ENCODE measurements around the gene ISCU. TPM values are rescaled to one million over a fixed set of nuclear protein-coding genes. Genes with fewer than 3 reads are reported as not detected.

ISCU gene
- total RNA-seq, 1 experiment from 2014 or later, result 86.9 TPM

DNA sequence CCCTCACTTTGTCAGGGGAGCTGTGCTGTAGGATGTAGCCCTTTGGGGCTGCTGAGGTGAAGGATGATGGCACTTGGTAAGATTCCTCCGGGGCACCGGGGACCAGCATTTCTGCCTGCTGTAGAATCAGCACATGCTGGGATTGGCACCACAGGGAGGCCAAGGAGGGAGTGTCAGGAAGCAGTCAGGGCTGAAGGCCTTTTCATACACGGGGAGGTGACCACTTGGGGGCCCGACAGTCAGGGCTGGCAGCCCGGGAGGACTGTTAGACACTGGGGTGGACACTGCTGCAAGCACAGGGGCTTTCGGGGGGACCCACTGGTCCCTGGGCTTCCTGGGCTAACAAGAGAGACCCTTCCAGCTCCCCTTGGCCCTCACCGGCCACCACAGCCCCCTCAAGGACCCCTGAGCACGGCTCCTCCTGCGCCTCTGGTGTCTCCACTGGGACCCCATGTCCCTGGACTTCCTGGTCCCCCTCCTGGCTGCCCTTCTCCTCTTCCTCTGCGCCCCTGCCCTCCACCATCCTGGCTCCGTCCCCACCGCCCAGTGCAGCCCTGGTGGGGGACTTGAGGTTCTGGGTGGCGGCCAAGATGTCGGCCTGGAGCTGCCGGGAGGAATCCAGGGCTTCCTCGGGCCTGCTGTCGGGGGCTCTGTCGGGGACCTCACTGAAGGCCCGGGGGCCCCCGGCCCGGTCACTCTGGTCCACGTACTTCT lies 29.0 kb downstream of the ISCU start:
- H3K27me3 Mint-ChIP-seq (ENCODE audit: insufficient read depth, unreplicated experiment), result no peaks in the 10 kb centered on the region
- Histone ChIP-seq H3K9me3 (no peaks in the 10 kb centered on the region), H3K4me3 (ENCODE audit: low read depth, low read length) (no peak overlapping the region), H3K27me3 (replicated peaks; ENCODE audit: control insufficient read depth, insufficient read depth, low read length) (no peaks in the 10 kb centered on the region), H3K36me3 (ENCODE audit: control insufficient read depth, insufficient read depth, low read length) (no peaks in the 10 kb centered on the region), H3K4me1 (no peaks in the 10 kb centered on the region)
- no peaks in the 10 kb centered on the region for H3K4me1 Mint-ChIP-seq (ENCODE audit: low read depth, unreplicated experiment)
- ChIA-PET POLR2A (no interaction called here), CTCF (no interaction called here)
- no peak overlapping the region for H3K27ac Mint-ChIP-seq (ENCODE audit: unreplicated experiment)
- H3K9me3 Mint-ChIP-seq (ENCODE audit: unreplicated experiment), result no peaks in the 10 kb centered on the region
- no peak for DNase-seq
- no TSS peak for BruUV-seq (replicated peaks)
- TF ChIP-seq, protein P1, sequence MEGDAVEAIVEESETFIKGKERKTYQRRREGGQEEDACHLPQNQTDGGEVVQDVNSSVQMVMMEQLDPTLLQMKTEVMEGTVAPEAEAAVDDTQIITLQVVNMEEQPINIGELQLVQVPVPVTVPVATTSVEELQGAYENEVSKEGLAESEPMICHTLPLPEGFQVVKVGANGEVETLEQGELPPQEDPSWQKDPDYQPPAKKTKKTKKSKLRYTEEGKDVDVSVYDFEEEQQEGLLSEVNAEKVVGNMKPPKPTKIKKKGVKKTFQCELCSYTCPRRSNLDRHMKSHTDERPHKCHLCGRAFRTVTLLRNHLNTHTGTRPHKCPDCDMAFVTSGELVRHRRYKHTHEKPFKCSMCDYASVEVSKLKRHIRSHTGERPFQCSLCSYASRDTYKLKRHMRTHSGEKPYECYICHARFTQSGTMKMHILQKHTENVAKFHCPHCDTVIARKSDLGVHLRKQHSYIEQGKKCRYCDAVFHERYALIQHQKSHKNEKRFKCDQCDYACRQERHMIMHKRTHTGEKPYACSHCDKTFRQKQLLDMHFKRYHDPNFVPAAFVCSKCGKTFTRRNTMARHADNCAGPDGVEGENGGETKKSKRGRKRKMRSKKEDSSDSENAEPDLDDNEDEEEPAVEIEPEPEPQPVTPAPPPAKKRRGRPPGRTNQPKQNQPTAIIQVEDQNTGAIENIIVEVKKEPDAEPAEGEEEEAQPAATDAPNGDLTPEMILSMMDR (IDR thresholded peaks at IDR 0.05; ENCODE audit: insufficient read depth in 1 of 2, low read depth in 1 of 2, low read length in 1 of 2, severe bottlenecking in 1 of 2, unreplicated experiment in 1 of 2), result no peak
- H3K36me3 Mint-ChIP-seq (ENCODE audit: insufficient read depth, unreplicated experiment), result no peaks in the 10 kb centered on the region
- intact Hi-C loops (cut with micrococcal nuclease; ENCODE audit: unreplicated experiment), result no loop called here
- H3K4me3 Mint-ChIP-seq (ENCODE audit: unreplicated experiment), result no peak overlapping the region

DNA sequence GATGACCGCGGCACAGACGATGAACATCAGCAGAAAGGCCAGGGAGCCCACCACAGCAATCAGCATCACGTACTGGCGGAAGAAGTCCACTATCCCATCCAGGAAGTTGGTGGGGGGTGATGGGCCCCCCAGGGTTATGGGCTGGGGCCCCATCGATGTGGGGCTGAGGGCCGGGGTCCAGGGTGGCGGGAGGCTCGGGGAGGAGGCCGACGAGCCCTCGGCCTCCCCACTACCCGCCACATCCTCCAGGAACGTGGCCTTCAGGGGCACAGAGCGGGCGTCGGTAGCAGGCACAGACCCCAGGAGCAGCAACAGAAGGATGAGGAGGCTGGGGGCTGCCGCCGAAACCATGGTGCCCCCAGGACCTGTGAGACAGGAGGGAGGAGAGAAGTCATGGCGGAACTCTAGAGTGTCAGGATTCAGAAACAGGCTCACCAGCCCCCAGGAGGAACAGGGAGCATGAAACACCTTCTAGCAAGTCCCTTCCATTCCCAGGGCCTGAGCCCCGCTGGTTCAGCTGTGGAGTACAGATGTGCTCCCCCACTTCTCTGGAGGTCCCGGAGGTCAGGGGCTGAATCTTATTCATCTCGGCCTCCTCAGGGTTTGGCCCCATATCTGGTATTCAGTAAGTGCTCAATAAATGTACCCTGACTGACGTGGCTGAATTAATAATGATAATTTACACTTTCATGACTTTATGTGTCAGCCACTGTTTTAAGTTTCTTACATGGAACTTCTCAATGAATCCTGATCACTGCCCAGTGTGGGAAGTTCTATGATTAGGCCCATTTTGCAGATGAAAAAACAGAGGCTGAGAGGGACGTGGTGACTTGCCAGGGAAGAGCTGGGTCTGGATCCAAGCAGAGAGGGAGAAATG lies 29.9 kb downstream of the ISCU start:
- no peak for DNase-seq
- TF ChIP-seq, protein P1 (IDR thresholded peaks at IDR 0.05; ENCODE audit: insufficient read depth in 1 of 2, low read depth in 1 of 2, low read length in 1 of 2, severe bottlenecking in 1 of 2, unreplicated experiment in 1 of 2), result no peak
- CTCF ChIA-PET, result no interaction called here
- Histone ChIP-seq H3K4me1 (no peaks in the 10 kb centered on the region), H3K4me3 (ENCODE audit: low read depth, low read length) (no peak overlapping the region), H3K27me3 (replicated peaks; ENCODE audit: control insufficient read depth, insufficient read depth, low read length) (no peaks in the 10 kb centered on the region), H3K36me3 (ENCODE audit: control insufficient read depth, insufficient read depth, low read length) (no peaks in the 10 kb centered on the region), H3K9me3 (no peaks in the 10 kb centered on the region)
- Mint-ChIP-seq H3K27me3 (ENCODE audit: insufficient read depth, unreplicated experiment) (no peaks in the 10 kb centered on the region), H3K36me3 (ENCODE audit: insufficient read depth, unreplicated experiment) (no peaks in the 10 kb centered on the region), H3K27ac (ENCODE audit: unreplicated experiment) (no peak overlapping the region), H3K4me3 (ENCODE audit: unreplicated experiment) (no peak overlapping the region), H3K4me1 (ENCODE audit: low read depth, unreplicated experiment) (no peaks in the 10 kb centered on the region), H3K9me3 (ENCODE audit: unreplicated experiment) (no peaks in the 10 kb centered on the region)
- intact Hi-C loops (cut with micrococcal nuclease; ENCODE audit: unreplicated experiment), result no loop called here
- BruUV-seq (replicated peaks), result no TSS peak
- POLR2A ChIA-PET, result no interaction called here

- POLR2A ChIA-PET, result no interaction called here
- CTCF ChIA-PET, result no interaction called here
Measured at GRCh38 chr12:108594323-108594903, 32.0 kb downstream of the ISCU start.

More at GRCh38 chr12:108594323-108594903, 32.0 kb downstream of the ISCU start:
- Histone ChIP-seq H3K36me3 (ENCODE audit: control insufficient read depth, insufficient read depth, low read length) (no peaks in the 10 kb centered on the region), H3K4me3 (ENCODE audit: low read depth, low read length) (no peak overlapping the region), H3K4me1 (no peaks in the 10 kb centered on the region), H3K9me3 (no peaks in the 10 kb centered on the region), H3K27me3 (replicated peaks; ENCODE audit: control insufficient read depth, insufficient read depth, low read length) (no peaks in the 10 kb centered on the region)
- Mint-ChIP-seq H3K4me3 (ENCODE audit: unreplicated experiment) (no peak overlapping the region), H3K27me3 (ENCODE audit: insufficient read depth, unreplicated experiment) (no peaks in the 10 kb centered on the region), H3K9me3 (ENCODE audit: unreplicated experiment) (no peaks in the 10 kb centered on the region), H3K4me1 (ENCODE audit: low read depth, unreplicated experiment) (no peaks in the 10 kb centered on the region), H3K27ac (ENCODE audit: unreplicated experiment) (no peak overlapping the region), H3K36me3 (ENCODE audit: insufficient read depth, unreplicated experiment) (no peaks in the 10 kb centered on the region)
- BruUV-seq (replicated peaks), result no TSS peak
- DNase-seq, result no peak
- intact Hi-C loops (cut with micrococcal nuclease; ENCODE audit: unreplicated experiment), result no loop called here
- TF ChIP-seq, protein P1 (IDR thresholded peaks at IDR 0.05; ENCODE audit: insufficient read depth in 1 of 2, low read depth in 1 of 2, low read length in 1 of 2, severe bottlenecking in 1 of 2, unreplicated experiment in 1 of 2), result no peak
